OCI-LY3 (cell line): ENCODE data around the gene OR13C8.

Experiments
- CTCF ChIP-seq: fragments of 200-600, 300-600 bp; sonication (generic); IDR thresholded peaks from 2 replicates; pipeline ENCODE4 v1.5.1; 2014; ENCODE audit warnings: antibody characterized with exemption, low read length, low read depth
- EZH2phosphoT487 ChIP-seq: fragments of 200-600 bp; shearing (Covaris generic); IDR thresholded peaks from 2 replicates; pipeline ENCODE4 v1.6.1; 2018; ENCODE audit warnings: antibody characterized with exemption, mixed run types, low read depth

DNA sequence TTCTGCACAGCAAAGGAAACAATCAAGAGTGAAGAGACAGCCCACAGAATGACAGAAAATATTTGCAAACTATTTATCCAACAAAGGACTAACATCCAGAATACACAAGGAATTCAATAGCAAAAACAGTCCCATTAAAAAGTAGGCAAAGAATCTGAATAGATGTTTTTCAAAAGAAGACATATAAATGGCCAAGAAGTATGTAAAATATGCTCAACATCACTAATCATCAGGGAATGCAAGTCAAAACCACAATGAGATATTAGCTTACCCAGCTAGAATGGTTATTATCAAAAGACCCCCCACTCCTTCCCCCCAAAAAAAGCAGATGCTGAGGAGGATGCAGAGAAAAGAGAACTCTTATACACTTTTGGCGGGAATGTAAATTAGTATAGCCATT, 13.4 kb upstream of the OR13C8 start:
- TF ChIP-seq CTCF, result no peak
- no peak for TF ChIP-seq EZH2phosphoT487
